ENCODE results near the gene SLC12A8. TPM values are rescaled to one million over a fixed set of nuclear protein-coding genes. Genes with fewer than 3 reads are reported as not detected.
A peak's percentile ranks its signal among the peaks of the same experiment; 100 is the strongest.

Gene SLC12A8
- total RNA-seq, 1 experiment from 2014 or later = 44.5 TPM

DNA sequence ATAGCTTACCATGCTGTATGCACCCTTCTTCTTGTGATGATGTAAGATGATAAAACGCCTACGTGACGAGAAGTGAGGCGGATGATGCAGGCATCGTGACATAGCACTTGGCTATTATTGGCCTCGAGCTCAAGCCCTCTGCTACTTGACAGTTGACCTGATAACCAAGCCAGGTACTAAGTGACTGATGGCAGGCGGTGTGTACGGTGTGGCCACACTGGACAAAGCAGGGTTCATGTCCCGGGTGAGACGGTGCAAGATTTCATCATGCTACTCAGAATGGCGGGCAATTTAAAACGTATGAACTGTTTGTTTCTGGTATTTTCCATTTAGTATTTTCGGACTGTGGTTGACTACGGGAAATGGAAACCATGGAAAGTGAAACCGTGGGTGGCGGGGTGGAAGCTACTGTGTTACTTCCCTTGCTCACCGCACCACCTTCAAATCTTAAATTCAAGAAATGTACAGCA is 57.7 kb downstream of the SLC12A8 start:
- no peak for DNase-seq (ENCODE audit: low read depth)

DNA sequence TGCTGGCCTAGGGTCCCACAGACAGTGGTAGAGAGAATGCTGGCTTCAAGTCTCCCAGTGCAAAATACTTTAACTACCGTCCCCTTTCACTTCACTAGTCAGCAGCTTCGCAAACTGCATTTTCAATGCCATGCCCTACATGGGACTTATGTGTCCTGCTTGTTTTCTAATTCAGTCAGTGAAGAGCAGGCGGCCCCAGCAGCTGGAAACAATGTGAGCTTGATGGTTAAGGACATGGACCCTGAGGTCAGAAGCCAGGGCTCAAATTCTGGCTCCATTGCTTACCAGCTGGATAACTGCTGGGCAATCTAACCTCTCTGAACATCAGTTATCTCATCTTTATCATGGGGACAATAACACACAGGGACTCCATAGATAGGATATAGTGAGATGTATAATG is 58.4 kb downstream of the SLC12A8 start:
- DNase-seq (ENCODE audit: low read depth) = no peak

DNA sequence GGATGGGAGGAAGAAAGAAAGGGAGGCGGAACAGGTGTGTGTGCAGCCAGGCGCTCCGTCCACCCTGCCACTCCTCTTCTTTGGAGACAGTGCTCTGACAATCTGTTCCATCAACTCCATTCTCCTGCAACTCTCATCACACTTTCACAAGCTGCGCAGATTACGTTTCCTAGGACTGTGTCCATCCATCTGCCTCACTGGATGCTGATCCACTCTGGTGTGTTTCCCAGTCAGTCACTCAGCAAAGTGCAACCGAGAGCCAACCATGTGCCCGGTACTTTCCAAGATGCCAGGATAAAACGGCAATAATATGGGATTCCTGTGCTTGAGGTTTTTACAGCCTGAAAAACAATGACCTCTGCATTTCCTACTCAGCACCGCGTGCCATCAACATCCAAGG is 59.6 kb downstream of the SLC12A8 start:
- no peak for DNase-seq (ENCODE audit: low read depth)

DNA sequence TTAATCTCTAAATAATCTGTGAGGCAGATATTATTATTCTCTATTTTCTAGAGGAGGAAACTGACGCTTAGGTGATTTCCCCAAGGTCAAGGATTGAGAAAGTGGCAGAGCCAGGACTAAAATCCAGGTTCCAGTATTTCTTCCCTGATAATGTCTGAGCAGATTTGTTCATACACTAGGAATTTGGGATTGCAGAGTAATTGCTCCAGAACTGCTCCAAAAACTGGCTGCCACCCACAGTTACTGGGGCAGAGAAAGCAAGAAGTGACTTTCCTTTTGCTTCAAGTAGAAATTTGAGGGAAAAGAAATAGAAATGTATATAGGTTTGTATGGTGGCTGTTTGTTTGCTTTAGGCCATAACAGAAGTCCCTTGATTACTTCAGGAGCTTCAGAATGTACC is 60.6 kb downstream of the SLC12A8 start:
- no peak for DNase-seq (ENCODE audit: low read depth)

DNA sequence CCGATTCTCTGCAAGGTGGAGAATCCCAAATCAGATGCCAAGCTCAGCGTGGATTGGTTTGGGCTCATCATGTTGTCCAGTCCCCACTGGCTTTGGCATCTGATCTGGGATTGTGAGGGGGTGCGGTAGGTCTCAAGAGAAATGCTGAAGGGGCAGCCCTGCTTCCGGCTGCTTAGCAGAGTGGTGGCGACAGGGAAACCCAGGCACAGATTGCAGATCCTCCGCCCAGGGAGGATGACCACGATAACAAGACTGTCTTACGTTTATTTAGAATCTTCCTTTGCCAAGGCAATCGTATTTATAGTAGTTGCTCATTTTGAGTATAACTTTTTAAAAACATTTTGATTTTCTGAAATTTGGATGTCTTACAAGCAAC is 61.1 kb downstream of the SLC12A8 start:
- no peak for DNase-seq (ENCODE audit: low read depth)

DNA sequence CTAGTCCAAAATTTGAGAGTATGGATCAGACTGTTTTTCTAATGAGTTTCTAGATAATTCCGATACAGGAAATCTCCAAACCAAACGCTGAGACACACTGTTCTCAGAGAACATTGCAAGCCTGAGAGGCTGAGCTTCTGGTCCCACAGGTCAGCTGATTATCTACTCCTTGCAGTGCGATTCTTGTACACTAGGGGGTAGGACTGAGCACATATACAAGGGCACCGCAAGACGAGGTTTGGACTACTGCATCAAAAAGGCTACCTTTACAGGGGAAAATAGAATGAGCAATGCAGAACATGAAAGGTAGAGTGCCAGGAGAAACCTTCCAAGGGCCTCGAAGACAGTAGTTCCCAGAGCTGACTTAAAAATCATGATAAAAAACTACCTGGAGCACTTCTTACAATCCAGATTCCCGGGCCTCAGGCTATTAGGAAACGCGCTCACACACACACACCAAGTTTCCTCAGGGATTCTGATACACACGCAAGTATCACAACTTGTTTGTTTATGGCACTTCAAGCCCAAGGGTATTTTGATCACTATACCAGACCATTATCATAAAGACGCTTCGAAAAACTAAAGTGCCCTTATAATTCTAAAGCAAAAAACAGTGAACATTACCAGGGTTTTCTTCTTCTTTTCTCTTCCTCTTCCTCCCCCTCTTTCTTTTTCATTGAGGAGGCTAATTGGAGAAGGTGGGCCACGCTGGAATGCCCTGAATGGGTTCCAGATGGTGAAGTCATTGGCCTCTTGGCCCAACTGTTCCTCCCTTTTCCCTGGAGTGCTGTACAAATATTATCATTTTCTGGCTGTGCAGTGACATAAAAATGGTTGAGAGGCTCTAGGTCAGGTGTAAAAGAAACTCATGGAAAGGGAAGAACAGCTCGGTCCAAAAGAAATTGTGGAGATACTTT is 61.8 kb downstream of the SLC12A8 start:
- DNase-seq (ENCODE audit: low read depth) = peak; percentile 48

DNA sequence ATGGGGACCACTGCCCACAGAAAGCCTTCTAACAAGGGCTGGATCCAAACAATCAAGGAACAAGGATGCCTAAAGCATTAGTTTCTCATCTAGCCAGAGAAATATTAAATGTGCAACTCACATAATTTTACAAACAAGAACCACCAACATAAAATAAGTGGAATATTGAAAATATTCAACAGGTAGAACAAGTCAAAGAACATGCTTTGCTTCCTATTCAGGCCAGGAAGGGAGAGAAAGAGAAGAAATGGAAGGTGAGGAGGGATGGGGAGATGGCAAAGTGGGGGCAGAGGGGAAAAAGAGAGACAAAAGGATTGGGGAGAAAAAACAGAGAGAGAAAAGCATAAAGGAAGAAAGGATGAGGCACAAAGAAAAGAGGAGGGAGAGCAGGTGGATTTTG is 63.1 kb downstream of the SLC12A8 start:
- no peak for DNase-seq (ENCODE audit: low read depth)

DNA sequence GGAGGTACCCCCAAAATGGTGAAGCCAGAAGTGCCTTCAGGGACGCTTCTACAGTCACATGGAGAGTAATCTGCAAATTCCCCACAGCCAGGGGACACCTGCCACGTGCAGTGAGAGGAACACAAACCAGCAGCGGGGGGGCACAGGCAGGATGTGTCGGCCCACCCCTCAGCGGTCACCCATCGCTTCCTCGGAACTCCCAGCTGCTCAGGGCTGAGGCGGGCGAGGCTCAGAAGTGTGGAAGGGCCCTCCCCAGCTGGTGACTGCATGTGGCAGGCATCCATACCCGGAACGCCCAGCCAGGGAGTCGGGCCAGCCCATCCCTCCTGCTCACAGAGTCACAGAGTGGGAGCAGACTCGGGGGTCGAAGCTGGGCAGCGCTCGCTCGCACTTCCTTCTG is 63.7 kb downstream of the SLC12A8 start:
- DNase-seq (ENCODE audit: low read depth) = no peak

DNA sequence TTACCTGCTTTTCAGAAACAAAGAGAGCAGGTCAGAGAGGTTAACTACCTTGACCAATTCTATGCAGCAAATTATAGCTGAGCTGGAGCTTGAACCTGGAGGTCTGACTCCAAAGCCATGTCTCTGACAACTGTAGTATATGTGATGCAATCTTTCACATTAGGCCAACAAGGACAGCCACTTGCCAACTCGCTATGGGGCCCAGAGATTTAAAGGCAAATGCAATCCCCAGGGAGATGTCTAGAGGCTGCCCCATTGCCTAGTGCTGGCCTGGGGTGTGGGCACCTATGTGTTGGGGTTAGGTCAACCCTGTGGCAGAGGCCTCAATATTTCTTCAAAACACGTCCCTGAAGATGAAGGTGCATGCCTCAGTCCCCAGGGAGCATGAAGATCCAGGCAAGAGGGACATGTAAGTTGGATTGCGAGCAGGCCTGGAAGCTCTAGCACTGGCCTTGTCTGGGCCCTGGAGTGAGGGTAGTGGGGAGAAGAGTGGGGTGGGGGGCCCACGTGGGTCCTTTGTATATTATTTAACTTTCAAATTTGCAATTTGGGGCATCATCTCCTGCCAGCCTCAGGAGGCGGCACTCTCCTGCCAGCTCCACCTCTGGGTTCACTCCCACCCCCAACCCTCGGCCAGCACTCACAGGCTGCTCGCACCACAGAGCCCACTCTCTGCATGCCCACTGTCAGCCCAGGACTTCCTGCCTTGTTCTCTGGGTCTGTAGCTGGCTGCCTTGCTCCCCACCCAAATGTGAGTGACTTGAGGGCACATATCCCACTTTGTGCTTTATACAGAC is 64.3 kb downstream of the SLC12A8 start:
- DNase-seq (ENCODE audit: low read depth) = no peak

DNA sequence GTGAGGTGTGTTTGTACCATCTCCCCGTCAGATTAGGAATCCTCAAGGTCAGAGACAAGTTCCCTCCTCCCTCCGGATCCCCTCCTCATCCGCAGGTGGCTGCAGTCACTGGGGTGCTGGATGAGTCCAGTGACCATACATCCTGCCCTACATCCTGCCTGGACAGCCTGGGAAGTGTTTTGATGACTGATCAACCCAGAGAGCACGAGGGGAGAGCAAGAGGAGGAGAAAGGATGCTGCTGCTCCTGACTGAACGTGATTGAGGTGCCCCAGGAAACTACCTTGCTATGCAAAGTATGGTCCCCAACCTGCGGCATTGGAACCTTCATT is 65.1 kb downstream of the SLC12A8 start:
- peak; percentile 32 for DNase-seq (ENCODE audit: low read depth)

DNA sequence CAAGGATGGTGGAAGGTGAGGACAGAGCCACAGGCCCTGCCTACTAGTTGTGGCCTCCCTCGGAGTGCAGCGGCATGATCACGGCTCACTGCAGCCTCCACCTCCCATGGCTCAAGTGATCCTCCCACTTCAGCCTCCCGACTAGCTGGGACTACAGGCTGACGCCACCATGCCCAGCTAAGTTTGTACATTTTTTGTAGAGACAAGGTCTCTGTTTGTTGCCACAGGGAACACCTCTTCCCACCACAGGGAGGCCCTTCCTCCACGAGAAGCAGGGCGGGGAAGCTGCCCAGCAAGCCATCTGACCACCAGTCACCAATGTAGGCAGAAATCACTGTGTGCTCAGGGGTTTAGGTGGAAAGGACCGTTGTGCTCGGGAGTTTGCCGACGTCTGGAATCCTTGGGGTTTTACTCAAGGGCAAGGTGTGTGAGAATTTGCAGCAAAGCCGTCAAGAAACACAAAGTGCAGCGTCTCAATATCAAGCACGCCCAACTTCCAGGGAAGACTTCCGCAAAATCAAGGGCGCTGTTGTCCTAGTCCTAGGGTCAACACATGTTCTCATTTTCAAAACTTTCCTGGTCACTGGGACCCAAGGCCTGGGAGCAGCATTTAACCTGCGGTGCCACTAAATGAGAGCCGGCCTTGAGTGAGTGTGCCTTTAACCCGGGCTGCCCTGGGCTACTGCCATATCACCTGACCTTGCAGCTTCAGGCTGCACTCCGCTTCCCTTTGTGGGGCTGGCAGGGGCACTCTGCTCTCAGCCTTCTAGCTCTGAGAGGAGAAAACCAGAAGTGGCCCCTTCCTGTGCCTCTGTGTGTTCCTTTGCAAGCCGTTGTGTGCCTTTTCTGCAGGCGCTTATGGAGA is 65.7 kb downstream of the SLC12A8 start:
- DNase-seq (ENCODE audit: low read depth) = no peak

DNA sequence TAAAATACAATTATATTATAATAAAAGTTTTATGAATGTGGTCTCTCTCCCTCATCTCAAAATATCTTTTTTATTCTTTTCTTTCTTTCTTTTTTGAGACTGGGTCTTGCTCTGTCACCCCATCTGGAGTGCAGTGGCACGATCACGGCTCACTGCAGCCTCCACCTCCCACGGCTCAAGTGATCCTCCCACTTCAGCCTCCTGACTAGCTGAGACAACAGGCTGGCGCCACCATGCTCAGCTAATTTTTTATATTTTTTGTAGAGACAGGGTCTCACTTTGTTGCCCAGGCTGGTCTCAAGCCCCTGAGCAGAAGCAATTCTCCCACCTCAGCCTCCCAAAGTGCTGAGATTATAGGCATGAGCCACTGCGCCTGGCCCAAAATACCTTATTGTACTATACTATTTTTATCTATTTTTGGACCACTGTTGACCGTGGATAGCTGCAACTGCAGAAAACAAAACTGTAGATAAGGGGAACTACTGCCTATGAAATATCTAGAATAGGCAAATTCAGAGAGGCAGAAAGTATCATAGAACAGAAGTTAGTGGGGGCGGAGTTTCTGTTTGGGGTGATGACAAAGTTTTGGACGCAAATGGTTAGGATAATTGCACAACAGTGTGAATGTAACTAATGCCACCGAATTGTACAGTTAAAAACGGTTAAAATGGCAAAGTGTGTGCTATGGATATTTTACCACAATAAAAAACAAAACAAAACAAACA is 66.6 kb downstream of the SLC12A8 start:
- no peak for DNase-seq (ENCODE audit: low read depth)

DNA sequence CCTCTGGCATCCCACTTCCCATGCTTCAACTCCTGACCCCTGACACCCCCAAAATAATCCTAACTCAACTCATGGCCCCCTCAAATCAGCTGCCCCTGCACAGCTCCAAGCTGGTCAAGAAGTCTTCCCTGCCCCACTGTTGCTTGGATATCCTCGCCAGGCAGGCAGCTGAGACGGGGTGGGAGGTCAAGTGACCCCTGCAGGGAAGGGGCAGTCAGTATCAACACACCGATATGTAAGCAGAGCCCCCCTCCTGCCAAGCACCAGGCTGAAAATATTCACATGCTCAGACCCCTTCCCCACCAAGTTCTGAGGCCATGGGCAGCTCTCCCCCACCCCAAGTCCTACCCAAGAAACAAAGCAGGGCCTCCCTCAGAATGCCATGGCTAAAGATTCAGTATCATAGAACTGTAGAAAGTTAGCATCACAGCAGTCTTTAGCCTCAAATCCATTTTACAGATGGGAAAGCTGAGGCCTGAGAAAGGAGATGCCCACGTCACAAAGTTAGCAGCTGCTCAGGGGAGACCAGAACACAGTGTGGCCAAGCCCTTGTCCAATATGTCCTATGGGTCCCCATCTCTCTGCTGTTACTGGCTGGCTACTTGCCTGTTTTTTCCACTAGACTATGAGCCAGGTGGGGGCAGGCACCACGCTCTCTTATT is 67.8 kb downstream of the SLC12A8 start:
- DNase-seq (ENCODE audit: low read depth) = no peak

DNA sequence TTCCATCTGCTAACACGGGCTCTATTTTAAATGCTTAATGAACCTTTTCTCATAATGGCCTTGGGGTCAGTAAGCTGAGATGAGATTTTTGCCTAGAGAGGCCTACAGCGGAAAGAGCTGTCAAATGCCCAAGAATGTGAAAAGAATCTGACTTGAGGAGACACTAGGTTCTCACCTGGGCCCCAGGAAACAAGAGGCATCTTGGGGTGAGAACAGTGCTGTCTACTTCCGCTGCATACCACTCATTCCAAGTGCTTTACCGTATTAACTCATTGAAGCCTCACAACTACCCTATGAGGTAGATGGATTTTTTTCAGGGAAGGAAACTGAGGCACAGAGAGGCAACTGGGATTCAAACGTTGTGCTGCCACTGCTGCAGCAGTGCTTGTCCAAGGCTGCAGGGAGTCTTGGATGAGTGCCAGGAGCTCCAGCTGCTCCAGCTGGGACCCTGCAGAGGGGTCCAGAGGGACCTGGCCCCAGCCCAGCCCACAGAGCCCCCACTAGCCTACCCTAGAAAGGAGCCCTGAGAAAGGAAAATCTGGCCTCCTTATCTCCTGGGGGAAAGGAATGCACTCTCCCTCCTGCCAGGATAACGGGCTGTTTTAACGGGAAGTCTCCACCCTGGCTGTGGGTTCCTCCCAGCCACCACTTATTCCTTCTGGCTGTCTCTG is 68.4 kb downstream of the SLC12A8 start:
- peak; percentile 62 for DNase-seq (ENCODE audit: low read depth)

DNA sequence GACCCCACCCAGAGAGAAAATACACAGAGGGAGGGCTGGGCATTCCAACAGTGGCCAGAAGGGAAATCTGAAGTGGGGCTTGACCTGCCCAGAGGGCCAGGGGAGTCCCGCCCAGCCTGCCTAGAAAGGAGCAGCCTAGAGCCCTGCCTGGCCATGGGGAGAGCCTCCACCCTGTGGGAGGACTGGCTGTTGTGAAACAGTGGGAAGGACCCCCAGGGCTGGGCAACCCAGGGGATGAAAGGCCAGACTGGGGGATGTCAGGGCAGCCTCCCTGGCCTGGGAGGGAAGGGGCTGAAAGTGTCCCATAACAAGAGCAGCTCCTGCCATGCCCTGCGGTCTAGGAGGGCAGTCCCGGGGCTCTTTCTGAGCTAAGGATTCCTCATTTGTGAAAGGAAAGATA is 69.0 kb downstream of the SLC12A8 start:
- DNase-seq (ENCODE audit: low read depth) = no peak

DNA sequence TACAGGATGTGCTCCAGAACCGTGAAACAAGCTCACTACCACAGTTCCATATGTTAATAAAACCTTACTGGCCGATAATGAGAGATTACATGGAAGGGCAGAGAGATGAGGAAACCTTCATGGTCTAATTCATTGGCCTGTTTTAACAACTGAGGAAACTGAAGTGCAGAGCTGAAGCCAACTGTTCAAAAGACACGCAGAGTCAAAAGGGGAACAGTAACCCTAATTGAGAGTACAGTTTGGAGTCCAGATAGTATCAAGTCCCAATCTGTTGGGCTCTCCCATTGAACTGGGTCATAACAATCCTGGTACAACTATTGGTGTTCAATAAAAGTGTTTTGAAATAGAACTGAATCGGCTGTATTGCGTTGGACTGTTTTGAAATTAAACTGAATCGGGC is 69.6 kb downstream of the SLC12A8 start:
- no peak for DNase-seq (ENCODE audit: low read depth)

DNA sequence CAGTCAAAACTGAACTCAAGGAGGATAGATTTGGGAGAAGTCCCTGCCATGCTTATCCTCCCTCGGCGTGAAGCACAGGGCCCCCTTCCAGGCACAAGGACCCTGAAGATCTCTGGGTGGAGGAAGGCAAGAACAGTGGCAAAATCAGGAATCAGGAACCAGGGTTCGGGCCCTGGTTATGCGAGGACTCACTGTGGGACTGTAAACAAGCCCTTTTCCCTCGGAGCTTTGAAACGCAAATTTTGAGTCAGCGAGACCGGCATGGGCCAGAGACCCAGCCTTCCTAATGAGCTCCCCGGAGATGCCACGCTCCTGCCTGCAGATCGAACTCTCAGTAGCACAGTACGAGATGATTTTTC is 70.1 kb downstream of the SLC12A8 start:
- DNase-seq (ENCODE audit: low read depth) = no peak

DNA sequence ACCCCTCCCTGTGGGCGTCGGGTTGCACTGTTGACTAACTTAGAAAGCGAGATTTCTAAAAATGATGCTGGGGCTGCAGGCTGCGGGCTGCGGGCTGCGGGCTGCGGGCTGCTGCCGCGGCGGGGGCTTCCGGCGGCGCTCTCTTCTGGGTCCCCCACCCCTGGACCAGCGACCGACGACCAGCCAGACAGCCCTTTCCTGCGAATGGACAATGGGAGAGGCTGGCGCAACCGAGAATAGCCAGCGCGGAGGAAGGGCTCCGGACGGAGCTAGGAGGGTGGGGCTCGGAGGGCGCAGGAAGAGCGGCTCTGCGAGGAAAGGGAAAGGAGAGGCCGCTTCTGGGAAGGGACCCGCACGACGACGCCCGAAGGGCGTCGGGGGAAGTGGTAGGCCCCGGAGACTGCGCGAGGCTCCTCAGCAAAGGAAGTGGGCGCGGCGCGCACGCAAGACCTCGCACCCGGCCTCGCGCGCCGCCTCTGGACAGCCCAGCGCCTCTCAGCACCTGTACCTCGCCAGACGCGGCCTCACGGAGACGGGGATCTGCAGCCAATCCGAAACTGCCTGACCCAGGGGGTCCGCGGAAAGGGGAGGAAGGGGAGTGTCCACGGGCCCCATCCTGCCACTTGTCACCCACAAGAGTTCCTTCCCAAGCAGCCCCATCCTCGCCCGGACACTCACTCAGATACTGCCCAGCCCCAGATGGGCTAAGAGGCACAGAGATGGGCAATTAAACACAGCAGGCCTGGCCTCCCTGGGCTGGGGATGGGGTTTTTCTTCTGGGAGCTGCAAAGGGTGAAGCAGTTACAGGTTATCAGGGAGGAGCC is 70.7 kb downstream of the SLC12A8 start:
- DNase-seq (ENCODE audit: low read depth) = no peak

DNA sequence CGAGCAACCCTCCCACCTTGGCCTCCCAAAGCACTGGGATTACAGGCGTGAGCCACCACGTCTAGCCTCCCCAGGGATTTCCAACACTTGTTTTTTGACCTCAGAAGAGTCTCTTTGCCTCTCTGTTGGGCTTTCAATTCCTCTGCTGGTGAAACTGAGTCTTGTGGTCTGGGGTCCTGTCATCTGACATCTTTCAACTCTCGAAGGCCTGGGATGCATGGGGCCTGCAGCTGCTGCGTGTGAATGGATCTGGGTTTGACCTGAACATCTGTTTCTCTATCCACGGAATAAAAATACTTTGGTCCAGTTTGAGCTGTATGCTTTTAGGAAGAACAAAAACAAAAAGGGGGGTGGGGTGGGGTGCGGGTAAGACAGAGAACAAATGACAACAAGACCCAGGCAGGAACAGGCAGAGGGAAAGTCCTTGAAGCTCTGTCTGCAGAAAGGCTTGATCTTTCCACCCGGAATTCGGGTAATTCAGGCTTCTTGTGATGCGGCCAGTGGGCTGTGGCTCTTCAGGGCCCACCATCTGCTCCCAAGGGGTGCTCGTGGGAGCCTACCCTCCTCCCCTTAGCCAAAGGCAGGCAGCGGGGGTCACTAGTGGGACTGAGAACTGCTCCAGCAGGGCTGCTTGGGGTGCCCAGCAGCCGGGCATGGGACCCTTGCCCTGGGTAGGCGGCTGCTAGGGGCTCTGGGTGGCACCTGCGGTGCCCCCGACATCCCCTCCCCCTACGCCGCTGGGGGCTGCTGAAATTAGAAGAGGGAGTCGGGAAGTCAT is 71.5 kb downstream of the SLC12A8 start:
- DNase-seq (ENCODE audit: low read depth) = peak; percentile 18
